Measurements from ENCODE around the gene ESR2.
"Not testable (repeated sequence)": the region's sequence is repeated elsewhere in the genome, so short reads cannot be mapped to it uniquely, and the experiment has no call there.

ESR2 gene

GRCh38 chr14:64293976-64294671 is at the start of gene ESR2:
TSS of gene ESR2 (minus strand) at chr14:64294371. CDS start at chr14:64282985, 11,386 bp downstream.
- no peak for DNase-seq (ENCODE audit: low read depth in 3 of 3)

- DNase-seq (ENCODE audit: low read depth in 3 of 3): no peak
Observed at GRCh38 chr14:64340560-64341196, 46.5 kb upstream of the ESR2 start.

GRCh38 chr14:64338616-64339316 is 44.6 kb upstream of the ESR2 start:
- DNase-seq (ENCODE audit: low read depth in 3 of 3): peak; percentile 79 to 84 (median 82)

DNA sequence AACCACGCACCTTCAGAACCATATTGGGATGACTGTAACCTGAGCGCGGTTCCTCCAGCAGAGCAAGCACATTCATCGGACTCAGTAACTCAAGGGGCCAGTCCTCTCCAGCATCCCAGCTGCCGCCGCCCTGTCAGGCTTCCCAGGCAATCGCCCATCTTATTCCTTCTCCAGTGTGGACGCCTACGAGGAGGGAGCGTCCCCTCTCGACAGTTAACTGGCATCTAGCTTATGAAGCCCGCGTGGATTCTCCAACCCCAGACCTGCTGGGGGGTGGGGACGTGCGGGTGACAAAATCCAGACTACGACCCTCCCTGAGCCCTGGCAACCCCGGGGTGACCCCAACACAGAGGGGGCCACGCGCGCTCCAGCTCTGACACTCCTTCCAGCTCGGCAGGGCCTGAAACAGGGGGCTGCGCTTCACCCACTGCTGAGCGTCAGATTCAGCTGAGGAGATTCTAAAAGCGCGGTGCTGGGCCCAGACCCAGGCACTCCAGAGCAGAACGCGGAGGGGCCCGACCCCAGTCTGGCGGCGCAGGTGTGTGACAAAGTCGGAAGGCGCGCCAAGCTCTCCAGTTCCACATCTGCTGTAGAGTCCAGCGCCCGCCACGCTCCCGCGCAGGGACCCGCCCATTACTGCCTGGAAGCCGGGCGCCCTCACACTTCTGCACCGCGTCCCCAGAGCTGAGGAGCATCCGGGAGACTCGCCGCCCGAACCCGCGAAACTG is 43.9 kb upstream of the ESR2 start:
- DNase-seq (ENCODE audit: low read depth in 3 of 3): peak in 2 of 3 donors; percentile 3 to 28

DNA sequence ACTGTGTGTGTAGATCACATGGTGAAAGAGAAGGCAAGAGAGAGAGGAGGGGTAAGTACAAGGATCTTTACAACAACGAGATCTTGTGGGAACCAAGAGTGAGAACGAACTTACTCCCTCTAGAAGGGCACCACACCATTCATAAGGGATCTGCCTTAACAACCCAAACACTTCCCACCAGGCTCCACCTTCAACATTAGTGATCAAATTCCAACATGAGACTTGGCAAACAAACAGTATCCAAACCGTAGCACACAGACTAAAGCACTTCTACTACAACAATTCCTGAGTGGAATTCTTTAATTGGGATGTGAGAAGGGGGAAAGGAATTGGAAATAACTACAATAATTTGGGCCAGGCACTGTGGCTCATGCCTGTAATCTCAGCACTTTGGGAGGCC is 35.0 kb upstream of the ESR2 start:
- no peak for DNase-seq (ENCODE audit: low read depth in 3 of 3)

DNA sequence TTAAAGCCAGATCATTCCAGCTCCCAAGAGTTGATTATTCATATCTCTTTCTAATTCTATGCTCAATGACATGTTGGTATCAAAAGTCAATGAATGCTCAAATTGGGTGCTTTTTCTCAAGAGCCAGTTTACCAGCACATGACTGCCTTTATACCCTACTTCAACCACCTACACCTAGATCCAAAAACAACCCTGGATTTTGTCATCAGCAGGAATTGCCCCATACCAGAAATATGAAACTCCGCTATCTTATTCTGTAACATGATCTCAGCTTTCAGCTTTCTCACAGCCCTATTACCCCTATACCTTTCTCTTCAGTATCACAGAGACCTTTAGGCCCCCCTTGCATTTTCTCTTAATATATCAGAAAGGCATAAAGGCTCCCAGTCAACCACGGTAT is 32.3 kb upstream of the ESR2 start:
- DNase-seq (ENCODE audit: low read depth in 3 of 3): no peak

DNA sequence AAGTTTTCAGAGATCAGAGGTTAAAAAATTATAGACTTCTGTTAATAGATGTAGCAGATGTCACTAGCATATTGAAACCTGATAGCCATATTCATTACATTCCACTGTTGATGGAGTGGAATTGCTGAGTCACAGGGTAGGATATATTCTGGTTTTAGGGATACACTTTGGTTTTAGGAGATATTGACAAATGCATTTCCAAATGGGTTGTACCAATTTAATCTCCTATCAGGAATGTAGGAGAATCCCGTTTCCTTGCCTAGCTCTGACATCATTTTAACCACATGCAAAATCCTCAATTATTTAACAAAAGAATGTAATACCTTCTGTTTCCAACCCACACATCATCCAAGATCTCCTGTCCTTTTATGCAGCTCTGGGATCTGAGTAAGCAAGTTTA is 30.7 kb upstream of the ESR2 start:
- no peak for DNase-seq (ENCODE audit: low read depth in 3 of 3)

DNA sequence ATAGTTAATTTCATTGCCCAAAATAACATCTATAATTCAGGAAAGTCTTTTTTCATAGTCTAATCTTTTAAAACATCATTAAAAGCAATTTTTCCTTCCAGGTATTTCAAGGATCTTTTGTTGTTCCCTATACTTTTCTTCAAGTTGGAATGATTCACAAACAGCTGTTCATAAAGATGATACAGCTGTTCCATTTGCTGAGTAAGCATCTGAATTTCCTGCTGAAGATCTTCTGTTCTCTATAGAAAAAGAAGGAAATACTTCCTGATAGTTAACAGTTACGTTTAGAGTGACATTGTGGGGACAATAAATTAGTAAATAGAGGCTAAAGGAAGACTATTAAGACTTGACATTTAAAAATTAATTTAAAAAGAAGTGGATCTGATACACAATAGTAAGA is 30.3 kb upstream of the ESR2 start:
- no peak for DNase-seq (ENCODE audit: low read depth in 3 of 3)

DNA sequence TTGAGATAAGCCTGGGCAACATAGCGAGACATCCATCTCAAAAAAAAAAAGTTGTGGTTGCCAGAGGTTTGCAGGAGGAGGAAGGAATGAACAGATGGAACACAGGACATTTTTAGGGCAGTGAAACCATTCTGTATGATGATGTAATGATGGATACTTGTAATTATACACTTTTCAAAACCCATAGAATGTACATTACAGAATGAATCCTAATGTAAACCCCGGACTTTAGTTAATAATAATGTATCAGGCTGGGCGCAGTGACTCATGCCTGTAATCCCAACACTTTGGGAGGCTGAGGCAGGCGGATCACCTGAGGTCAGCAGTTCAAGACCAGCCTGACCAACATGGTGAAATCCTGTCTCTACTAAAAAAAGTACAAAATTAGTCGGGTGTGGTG is 26.2 kb upstream of the ESR2 start:
- not testable (repeated sequence) for DNase-seq (ENCODE audit: low read depth in 3 of 3)

DNA sequence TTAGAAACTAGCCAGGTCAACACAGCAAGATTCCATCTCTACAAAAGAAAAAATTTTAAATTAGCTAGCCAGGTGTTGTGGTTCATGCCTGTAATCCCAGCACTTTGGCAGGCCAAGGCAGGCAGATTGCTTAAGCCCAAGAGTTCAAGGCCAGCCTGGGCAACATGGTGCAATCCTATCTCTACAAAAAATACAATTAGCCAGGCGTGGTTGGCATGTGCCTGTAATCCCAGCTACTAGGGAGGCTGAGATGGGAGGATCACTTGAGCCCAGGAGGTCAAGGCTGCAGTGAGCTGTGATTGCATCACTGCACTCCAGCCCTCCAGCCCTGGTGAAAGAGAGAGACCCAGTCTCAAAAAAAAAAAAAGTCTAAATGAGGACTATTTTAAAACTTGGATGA is 24.5 kb upstream of the ESR2 start:
- DNase-seq (ENCODE audit: low read depth in 3 of 3): not testable (repeated sequence)

- no peak for DNase-seq (ENCODE audit: low read depth in 3 of 3)
Observed at GRCh38 chr14:64303471-64303917, 9.3 kb upstream of the ESR2 start.

GRCh38 chr14:64298773-64299172 is 4.6 kb upstream of the ESR2 start:
- no peak for DNase-seq (ENCODE audit: low read depth in 3 of 3)

DNA sequence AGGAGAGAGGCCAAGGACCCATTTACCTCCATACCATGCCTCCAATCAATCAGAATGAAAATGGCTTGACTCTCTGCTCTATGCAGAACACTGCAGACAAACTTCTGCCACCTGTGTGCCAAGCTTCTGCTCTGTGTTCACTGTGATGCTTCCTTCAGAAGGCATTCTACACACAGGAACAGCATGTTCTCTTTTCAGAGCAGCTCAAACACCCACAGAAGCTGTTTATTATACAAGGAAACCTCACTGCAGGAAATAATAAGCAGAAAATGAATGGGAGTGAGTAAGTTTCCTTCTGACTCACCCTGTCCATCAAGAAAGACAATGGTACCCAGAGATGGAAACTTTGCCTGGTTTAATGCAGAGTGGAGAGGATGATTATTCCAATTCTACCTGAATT is 2.4 kb upstream of the ESR2 start:
- DNase-seq (ENCODE audit: low read depth in 3 of 3): no peak

GRCh38 chr14:64294672-64295413 is 672 bp upstream of the ESR2 start:
- DNase-seq (ENCODE audit: low read depth in 3 of 3): peak; percentile 73 to 89 (median 76)

GRCh38 chr14:64292197-64292596 is 2.0 kb downstream of the ESR2 start:
- DNase-seq (ENCODE audit: low read depth in 3 of 3): no peak

DNA sequence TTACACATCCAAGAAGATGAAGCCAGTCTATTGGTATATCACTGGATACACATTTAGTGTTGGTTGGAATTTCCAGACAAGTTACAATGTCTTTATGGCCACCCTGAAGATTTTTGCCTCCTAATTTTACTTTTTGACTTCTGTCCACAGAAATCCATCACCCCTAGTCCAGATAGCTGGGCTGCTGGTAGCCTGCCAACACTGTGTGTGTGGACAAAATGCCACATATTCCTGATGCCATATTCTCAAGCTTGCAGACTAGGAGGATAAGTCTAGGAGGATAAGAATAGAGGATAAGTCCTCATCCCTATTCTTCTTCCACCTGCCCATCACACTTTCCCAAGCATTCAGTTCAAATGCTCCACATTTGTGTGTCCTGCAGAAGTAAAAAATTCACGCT is 4.6 kb downstream of the ESR2 start:
- no peak for DNase-seq (ENCODE audit: low read depth in 3 of 3)

DNA sequence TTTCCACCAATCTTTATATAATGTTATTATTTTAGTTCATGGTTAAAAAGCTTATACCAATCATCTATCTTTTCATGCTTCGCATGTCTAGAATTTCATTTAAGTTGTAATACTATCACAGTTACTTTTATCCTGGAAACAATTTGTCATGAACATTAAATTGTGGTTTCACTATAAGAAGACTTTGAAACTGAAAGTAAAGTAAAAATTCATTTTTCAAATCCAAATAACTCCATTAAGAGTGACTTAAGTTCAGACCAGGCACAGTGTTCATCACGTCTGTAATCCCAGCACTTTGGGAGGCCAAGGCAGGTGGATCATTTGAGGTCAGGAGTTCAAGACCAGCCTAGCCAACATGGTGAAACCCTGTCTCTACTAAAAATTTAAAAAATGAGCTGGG is 12.4 kb downstream of the ESR2 start:
- no peak for DNase-seq (ENCODE audit: low read depth in 3 of 3)

DNA sequence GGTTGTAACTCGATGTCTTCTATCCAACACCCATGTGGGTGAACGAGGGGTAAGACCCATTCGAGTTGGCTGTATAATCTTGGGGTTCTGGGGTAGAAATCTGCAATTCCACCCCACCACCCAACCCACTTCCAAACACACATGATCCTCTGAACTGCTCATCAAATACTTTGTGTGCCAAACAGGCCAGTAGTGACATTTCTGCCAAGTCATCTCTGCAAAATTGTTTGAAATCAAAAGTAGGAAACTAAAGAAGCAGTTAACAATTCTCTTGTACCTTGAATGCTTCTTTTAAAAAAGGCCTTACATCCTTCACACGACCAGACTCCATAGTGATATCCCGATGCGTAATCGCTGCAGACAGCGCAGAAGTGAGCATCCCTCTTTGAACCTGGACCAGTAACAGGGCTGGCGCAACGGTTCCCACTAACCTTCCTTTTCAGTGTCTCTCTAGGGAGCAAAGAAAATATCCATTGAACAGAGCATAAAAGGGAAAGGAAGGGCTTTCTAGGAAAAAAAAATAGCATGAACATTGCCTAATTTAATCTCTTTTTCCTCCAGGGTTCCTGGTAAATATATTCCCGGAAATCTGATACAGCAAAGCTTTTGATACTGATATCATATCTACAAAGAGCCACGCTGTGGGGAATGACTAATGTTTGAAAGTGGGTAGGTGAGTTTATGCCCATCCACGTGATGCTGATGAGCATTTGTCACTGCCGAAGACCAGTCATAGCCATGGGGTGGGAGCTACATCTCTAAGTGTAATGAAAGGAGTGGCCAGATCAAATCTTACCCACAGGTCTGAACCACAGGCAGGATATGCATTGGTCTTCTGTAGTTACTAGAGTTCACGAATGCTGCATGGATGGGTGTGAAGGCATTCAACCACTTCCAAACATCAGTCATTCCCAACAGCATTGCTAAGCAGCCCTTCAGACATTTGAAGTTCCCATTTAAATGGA is 14.2 kb downstream of the ESR2 start:
- peak in 2 of 3 donors; percentile 3 to 27 for DNase-seq (ENCODE audit: low read depth in 3 of 3)

DNA sequence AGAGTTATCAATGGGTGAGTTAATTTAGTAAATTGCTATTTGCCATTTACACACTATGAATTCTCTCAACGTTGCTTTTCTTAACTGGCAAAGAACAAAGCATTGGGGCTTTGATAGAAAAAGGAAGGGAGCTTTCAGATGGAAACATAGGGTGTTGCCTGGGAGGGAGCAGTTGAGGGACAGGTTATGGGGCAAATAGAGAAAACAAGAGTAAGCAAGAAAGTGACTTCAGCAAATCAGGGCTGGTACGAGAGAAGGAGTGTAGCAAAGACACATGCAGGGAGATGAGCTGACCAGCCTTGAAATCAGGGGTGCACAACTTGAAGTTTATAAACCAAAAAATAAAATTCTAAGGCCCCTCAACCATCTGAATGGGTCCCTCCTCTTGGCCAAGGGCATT is 15.7 kb downstream of the ESR2 start:
- DNase-seq (ENCODE audit: low read depth in 3 of 3): no peak

DNA sequence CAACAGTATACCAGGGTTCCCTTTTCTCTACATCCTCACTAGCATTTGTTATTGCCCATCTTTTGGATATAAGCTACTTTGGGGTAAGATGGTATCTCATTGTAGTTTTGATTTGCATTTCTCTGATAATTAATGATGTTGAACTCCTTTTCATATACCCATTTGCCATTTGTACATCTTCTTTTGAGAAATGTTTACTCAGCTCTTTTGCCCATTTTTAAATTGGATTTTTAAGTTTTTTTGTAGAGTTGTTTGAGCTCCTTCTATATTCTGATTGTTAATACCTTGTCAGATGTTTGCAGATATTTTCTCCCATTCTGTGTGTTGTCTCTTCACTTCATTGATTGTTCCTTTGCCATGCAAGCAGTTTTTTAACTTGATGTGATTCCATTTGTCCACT is 22.2 kb downstream of the ESR2 start:
- DNase-seq (ENCODE audit: low read depth in 3 of 3): no peak
